DND-41 (cell line): ENCODE results near the gene GNG4.
"Not testable (repeated sequence)": the region's sequence is repeated elsewhere in the genome, so short reads cannot be mapped to it uniquely, and the experiment has no call there.

Experiments
- ATAC-seq: fragments of 200-7000 bp; cut with Tn5 transposase; 3 replicates; pipeline ENCODE4 v1.9.1; 2021; ENCODE audit warnings: low read depth; ENCODE audit not compliant: insufficient read depth
- DNase-seq: peaks from one replicate; pipeline ENCODE4 v3.0.0-alpha.2; 2020
- H2AFZ ChIP-seq: 2 replicates; pipeline ENCODE4 v1.6.0; 2012; ENCODE audit warnings: low read depth, low read length
- H3K27ac ChIP-seq: 2 replicates; pipeline ENCODE4 v1.5.1; 2012; ENCODE audit warnings: low read length, inconsistent platforms
- H3K27me3 ChIP-seq: fragments of 200-600 bp; sonication (generic); 2 replicates; pipeline ENCODE4 v1.6.0; 2012; ENCODE audit warnings: low read length, mild to moderate bottlenecking, inconsistent platforms; ENCODE audit not compliant: insufficient read depth, poor library complexity
- H3K36me3 ChIP-seq: 2 replicates; pipeline ENCODE4 v1.5.1; 2012; ENCODE audit warnings: low read length, inconsistent platforms; ENCODE audit not compliant: insufficient read depth
- H3K4me1 ChIP-seq: 2 replicates; pipeline ENCODE4 v1.5.1; 2012; ENCODE audit warnings: mild to moderate bottlenecking, low read length; ENCODE audit not compliant: insufficient read depth
- H3K4me2 ChIP-seq: 2 replicates; pipeline ENCODE4 v1.6.0; 2012; ENCODE audit warnings: mild to moderate bottlenecking, moderate library complexity, low read length, inconsistent platforms; ENCODE audit not compliant: insufficient read depth
- H3K4me3 ChIP-seq, 2 experiments: fragments of 200-600 bp in 1 of 2; shearing (Covaris generic) in 1 of 2; 2 replicates each; pipeline ENCODE4 v1.5.1; 2012 to 2016; ENCODE audit warnings: inconsistent platforms in 2 of 2, low read length in 2 of 2, mild to moderate bottlenecking in 2 of 2, low read depth in 1 of 2, moderate library complexity in 1 of 2
- H3K79me2 ChIP-seq: 2 replicates; pipeline ENCODE4 v1.6.0; 2012; ENCODE audit warnings: low read length, inconsistent platforms; ENCODE audit not compliant: insufficient read depth
- H3K9ac ChIP-seq: 2 replicates; pipeline ENCODE4 v1.6.0; 2012; ENCODE audit warnings: low read depth, mild to moderate bottlenecking, inconsistent platforms, low read length, moderate library complexity
- H3K9me3 ChIP-seq: 2 replicates; pipeline ENCODE4 v1.5.1; 2012; ENCODE audit warnings: low read length, moderate library complexity, mild to moderate bottlenecking, inconsistent platforms; ENCODE audit not compliant: insufficient read depth, severe bottlenecking
- H4K20me1 ChIP-seq: 2 replicates; pipeline ENCODE4 v1.6.0; 2012; ENCODE audit warnings: low read length; ENCODE audit not compliant: insufficient read depth
- EZH2 ChIP-seq: IDR thresholded peaks from 3 replicates; pipeline ENCODE4 v1.6.1; 2012; ENCODE audit warnings: borderline replicate concordance, low read depth, mild to moderate bottlenecking, moderate library complexity, low read length, inconsistent platforms; ENCODE audit not compliant: severe bottlenecking
- TF ChIP-seq, protein P1 (sequence below): IDR thresholded peaks from 2 replicates; pipeline ENCODE4 v1.5.1; 2012; ENCODE audit warnings: borderline replicate concordance, low read length, moderate library complexity, mild to moderate bottlenecking; ENCODE audit not compliant: poor library complexity, severe bottlenecking; ENCODE audit errors: extremely low read depth

GNG4 gene

DNA sequence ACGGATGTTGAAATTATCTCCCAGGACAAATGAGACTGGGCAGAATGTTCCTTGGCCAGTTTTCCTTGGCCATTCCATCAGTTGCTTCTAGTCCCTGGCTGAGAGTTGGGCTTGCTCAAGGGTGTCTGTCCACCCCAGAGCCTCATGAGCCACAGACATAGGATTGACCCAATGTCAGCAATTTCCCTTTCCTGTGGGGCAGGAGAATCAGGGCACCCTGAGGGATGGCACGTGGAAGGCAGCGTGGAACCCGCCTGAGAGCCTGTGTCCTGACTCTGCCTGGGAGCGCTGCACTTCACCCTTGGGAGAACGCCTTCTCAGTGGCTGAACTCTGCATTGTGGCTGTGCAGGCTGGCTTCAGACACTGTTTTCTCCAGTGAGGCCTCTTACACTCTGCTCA, 74.0 kb downstream of the GNG4 start:
- H3K79me2 ChIP-seq, result no peaks in the 10 kb centered on the region
- no peak overlapping the region for H2AFZ ChIP-seq
- no peak overlapping the region for H3K9ac ChIP-seq
- H3K27ac ChIP-seq, result no peak overlapping the region
- no peak for TF ChIP-seq EZH2
- TF ChIP-seq, protein P1, sequence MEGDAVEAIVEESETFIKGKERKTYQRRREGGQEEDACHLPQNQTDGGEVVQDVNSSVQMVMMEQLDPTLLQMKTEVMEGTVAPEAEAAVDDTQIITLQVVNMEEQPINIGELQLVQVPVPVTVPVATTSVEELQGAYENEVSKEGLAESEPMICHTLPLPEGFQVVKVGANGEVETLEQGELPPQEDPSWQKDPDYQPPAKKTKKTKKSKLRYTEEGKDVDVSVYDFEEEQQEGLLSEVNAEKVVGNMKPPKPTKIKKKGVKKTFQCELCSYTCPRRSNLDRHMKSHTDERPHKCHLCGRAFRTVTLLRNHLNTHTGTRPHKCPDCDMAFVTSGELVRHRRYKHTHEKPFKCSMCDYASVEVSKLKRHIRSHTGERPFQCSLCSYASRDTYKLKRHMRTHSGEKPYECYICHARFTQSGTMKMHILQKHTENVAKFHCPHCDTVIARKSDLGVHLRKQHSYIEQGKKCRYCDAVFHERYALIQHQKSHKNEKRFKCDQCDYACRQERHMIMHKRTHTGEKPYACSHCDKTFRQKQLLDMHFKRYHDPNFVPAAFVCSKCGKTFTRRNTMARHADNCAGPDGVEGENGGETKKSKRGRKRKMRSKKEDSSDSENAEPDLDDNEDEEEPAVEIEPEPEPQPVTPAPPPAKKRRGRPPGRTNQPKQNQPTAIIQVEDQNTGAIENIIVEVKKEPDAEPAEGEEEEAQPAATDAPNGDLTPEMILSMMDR, result no peak
- H4K20me1 ChIP-seq, result no peaks in the 10 kb centered on the region
- ATAC-seq (no peak), DNase-seq (no peak)
- no peak overlapping the region for H3K4me2 ChIP-seq
- H3K9me3 ChIP-seq, result no peaks in the 10 kb centered on the region
- H3K27me3 ChIP-seq, result no peaks in the 10 kb centered on the region
- no peaks in the 10 kb centered on the region for H3K36me3 ChIP-seq
- no peaks in the 10 kb centered on the region for H3K4me1 ChIP-seq
- H3K4me3 ChIP-seq, result no peak overlapping the region

DNA sequence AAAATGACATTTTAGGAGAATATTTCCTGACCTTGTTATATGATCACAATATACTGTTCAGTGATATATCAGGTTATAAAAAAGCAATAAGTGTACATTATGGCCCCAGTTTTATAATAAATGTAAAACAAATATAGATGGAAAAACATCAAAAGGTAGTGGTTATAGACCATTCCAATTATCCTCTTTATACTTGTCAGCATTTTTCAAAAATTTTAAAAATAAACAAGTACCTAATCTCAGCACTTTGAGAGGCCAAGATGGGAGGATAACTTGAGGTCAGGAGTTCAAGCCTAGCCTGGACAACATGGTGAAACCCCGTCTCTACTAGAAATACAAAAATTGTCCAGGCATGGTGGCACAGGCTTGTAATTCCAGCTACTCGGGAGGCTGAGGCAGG, 75.7 kb downstream of the GNG4 start:
- Histone ChIP-seq H3K4me2 (no peak overlapping the region), H2AFZ (no peak overlapping the region), H3K36me3 (no peaks in the 10 kb centered on the region), H3K79me2 (no peaks in the 10 kb centered on the region), H3K9me3 (no peaks in the 10 kb centered on the region), H3K27ac (no peak overlapping the region), H3K4me1 (no peaks in the 10 kb centered on the region), H3K4me3 (no peak overlapping the region), H4K20me1 (no peaks in the 10 kb centered on the region), H3K9ac (no peak overlapping the region), H3K27me3 (no peaks in the 10 kb centered on the region)
- DNase-seq, result no peak
- no peak for ATAC-seq
- TF ChIP-seq, protein P1, result no peak
- no peak for TF ChIP-seq EZH2

DNA sequence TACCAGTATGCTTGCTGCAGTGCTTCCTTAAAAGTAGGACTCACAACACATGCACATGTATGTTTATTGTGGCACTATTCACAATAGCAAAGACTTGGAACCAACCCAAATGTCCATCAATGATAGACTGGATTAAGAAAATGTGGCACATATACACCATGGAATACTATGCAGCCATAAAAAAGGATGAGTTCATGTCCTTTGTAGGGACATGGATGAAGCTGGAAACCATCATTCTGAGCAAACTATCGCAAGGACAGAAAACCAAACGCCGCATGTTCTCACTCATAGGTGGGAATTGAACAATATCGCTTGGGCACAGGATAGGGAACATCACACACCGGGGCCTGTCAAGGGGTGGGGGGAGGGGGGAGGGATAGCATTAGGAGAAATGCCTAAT, 76.6 kb downstream of the GNG4 start:
- not testable (repeated sequence) for H3K27ac ChIP-seq, H3K9me3 ChIP-seq, H3K4me2 ChIP-seq, H3K4me1 ChIP-seq, H3K27me3 ChIP-seq, H3K9ac ChIP-seq, H4K20me1 ChIP-seq, ATAC-seq, H3K79me2 ChIP-seq, H3K36me3 ChIP-seq, DNase-seq, H2AFZ ChIP-seq, H3K4me3 ChIP-seq

DNA sequence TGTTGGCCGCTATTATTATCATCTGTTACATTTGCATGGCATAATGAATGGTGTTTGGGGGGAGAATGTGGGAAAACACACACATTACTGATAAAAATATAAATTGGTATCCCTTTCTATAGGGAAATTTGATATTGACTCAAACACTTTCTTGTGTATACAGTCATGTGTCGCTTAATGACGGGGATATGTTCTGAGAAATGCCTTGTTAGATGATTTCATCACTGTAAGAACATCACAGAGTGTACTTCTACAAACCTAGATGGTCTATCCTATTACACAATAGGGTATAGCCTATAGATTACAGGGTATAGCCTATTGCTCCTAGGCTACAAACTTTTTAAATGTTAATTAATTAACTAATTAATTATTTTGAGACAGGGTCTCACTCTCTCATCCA, 78.1 kb downstream of the GNG4 start:
- TF ChIP-seq, protein P1, result no peak
- no peak for TF ChIP-seq EZH2
- no peak for ATAC-seq
- Histone ChIP-seq H3K79me2 (no peaks in the 10 kb centered on the region), H3K27ac (no peak overlapping the region), H3K36me3 (no peaks in the 10 kb centered on the region), H3K9ac (no peak overlapping the region), H3K4me1 (peaks cover 13% of the 10 kb centered on the region), H3K4me2 (no peak overlapping the region), H3K9me3 (no peaks in the 10 kb centered on the region), H3K4me3 (no peak overlapping the region), H4K20me1 (no peaks in the 10 kb centered on the region), H2AFZ (no peak overlapping the region), H3K27me3 (no peaks in the 10 kb centered on the region)
- no peak for DNase-seq
